ENCODE data around the gene AASS. TPM values are rescaled to one million over a fixed set of nuclear protein-coding genes. Genes with fewer than 3 reads are reported as not detected.
A peak's percentile ranks its signal among the peaks of the same experiment; 100 is the strongest.

AASS gene
- total RNA-seq, 1 donor from 2014 or later, result 264 TPM

DNA sequence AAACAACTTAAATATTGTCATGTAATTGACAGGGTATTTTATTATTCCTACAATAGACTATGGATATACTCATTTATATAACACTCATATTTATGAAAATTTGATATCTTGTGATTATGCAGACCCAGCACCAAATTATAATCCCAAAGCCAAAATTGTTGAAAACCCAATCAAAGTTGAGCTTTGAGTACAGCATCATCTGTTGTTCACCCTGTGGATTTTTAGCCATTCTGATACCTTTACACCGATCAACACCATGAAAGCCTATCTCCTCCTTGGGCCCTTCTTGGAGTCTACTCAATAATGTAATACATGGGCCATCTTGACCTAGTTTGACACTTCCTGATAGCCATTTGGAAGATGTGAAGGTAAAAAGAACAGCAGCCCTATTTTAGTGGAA lies 49.5 kb downstream of the AASS start:
- no peak overlapping the region for H3K9ac ChIP-seq
- H3K9me3 ChIP-seq (ENCODE audit: low read depth), result no peaks in the 10 kb centered on the region
- no peak overlapping the region for H3K4me2 ChIP-seq
- H3F3A ChIP-seq (ENCODE audit: low read depth), result peaks cover 55% of the 10 kb centered on the region
- H3K27ac ChIP-seq, result peak overlapping the region; percentile 6
- H3K4me3 ChIP-seq, result no peak overlapping the region
- no peaks in the 10 kb centered on the region for H3K9me3 Mint-ChIP-seq
- no peak for DNase-seq (ENCODE audit: low spot score)
- peaks cover 18% of the 10 kb centered on the region for H3K36me3 Mint-ChIP-seq
- peaks cover 2% of the 10 kb centered on the region for H3K27me3 Mint-ChIP-seq (ENCODE audit: insufficient read depth, low read depth)
- no peaks in the 10 kb centered on the region for H3K27me3 ChIP-seq
- no peaks in the 10 kb centered on the region for H3K4me1 ChIP-seq
- H3K4me1 Mint-ChIP-seq, result no peaks in the 10 kb centered on the region
- no peak overlapping the region for H3K4me3 Mint-ChIP-seq
- peaks cover 22% of the 10 kb centered on the region for H3K36me3 ChIP-seq
- no peak overlapping the region for H3K27ac Mint-ChIP-seq
- peaks cover 13% of the 10 kb centered on the region for H3K79me2 ChIP-seq (ENCODE audit: low read depth)
- peaks cover 5% of the 10 kb centered on the region for H4K20me1 ChIP-seq (ENCODE audit: low read depth)
- no peak overlapping the region for H2AFZ ChIP-seq (replicated peaks)
- TF ChIP-seq CTCF (IDR thresholded peaks at IDR 0.05) (no peak), EZH2 (IDR thresholded peaks at IDR 0.05) (no peak), EZH2phosphoT487 (IDR thresholded peaks at IDR 0.05) (no peak)

DNA sequence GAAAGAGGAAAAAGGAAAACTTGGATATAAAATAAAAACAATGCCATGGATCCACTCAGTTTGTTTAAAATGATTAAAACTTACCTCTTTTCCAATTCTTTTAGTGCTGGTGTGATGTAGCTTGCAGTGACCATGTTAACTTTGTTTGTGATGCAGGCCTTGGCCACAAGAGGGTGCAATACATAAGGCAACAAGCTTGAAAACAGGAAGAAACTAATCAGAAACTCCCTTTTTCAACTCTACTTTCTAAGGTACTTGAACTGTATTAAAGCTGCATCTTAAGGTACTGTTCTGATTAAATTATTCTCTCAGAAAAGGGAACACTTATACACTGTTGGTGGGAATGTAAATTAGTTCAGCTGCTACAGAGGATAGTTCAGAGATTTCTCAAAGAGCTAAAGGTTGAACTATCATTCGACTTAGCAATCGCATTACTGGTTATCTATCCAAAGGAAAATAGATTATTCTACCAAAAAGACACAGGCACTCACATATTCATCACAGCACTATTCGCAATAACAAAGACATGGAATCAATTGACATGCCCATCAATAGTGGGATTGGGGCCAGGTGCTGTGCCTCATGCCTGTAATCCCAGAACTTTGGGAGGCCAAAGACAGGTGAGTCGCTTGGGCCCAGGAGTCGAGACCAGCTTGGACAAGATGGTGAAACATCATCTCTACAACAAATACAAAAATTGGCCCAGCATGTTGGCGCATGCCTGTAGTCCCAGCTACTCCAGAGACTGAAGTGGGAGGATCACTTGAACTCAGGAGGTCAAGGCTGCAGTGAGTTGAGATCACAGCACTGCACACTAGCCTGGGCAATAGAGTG lies 50.9 kb downstream of the AASS start:
- Mint-ChIP-seq H3K4me3 (no peak overlapping the region), H3K36me3 (peaks cover 22% of the 10 kb centered on the region), H3K27ac (no peak overlapping the region), H3K9me3 (no peaks in the 10 kb centered on the region), H3K27me3 (ENCODE audit: insufficient read depth, low read depth) (peaks cover 2% of the 10 kb centered on the region), H3K4me1 (no peaks in the 10 kb centered on the region)
- peak; percentile 96 for TF ChIP-seq CTCF (IDR thresholded peaks at IDR 0.05)
- TF ChIP-seq EZH2phosphoT487 (IDR thresholded peaks at IDR 0.05), result no peak
- Histone ChIP-seq H2AFZ (replicated peaks) (no peak overlapping the region), H3F3A (ENCODE audit: low read depth) (peaks cover 54% of the 10 kb centered on the region), H3K36me3 (peaks cover 13% of the 10 kb centered on the region), H3K27ac (no peak overlapping the region), H3K27me3 (no peaks in the 10 kb centered on the region), H3K4me2 (no peak overlapping the region), H3K4me3 (no peak overlapping the region), H3K79me2 (ENCODE audit: low read depth) (peaks cover 10% of the 10 kb centered on the region), H3K9ac (no peak overlapping the region), H4K20me1 (ENCODE audit: low read depth) (peaks cover 5% of the 10 kb centered on the region), H3K4me1 (no peaks in the 10 kb centered on the region), H3K9me3 (ENCODE audit: low read depth) (no peaks in the 10 kb centered on the region)
- DNase-seq (ENCODE audit: low spot score), result peak; percentile 72

DNA sequence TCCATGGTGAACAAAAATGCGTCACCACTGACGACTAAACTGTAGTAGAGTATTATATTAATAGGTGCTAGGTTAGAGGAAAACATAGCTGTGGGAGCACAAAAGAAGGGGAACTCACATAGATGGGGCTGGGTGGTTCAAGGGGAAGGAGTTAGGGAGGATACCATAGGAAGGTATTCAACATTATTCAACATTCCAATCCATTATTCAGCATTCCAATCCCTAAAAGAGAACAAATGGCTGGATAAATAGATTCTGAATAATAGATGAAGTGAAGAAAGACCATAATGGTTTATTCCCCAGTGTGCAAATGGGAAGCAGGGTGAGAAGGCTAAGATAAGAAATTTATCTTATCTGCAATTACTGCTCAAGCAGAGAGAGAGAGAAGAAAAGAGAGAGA lies 61.4 kb downstream of the AASS start:
- H3K9me3 Mint-ChIP-seq, result no peaks in the 10 kb centered on the region
- H3K27ac ChIP-seq, result peak overlapping the region; percentile 37
- H3F3A ChIP-seq (ENCODE audit: low read depth), result peaks cover 11% of the 10 kb centered on the region
- H3K4me3 ChIP-seq, result no peak overlapping the region
- TF ChIP-seq CTCF (IDR thresholded peaks at IDR 0.05), result no peak
- TF ChIP-seq EZH2 (IDR thresholded peaks at IDR 0.05), result no peak
- no peak for TF ChIP-seq EZH2phosphoT487 (IDR thresholded peaks at IDR 0.05)
- no peak overlapping the region for H2AFZ ChIP-seq (replicated peaks)
- H3K27ac Mint-ChIP-seq, result no peak overlapping the region
- peaks cover 5% of the 10 kb centered on the region for H3K4me1 ChIP-seq
- H3K9ac ChIP-seq, result no peak overlapping the region
- peaks cover 2% of the 10 kb centered on the region for H3K4me1 Mint-ChIP-seq
- H3K9me3 ChIP-seq (ENCODE audit: low read depth), result no peaks in the 10 kb centered on the region
- H4K20me1 ChIP-seq (ENCODE audit: low read depth), result no peaks in the 10 kb centered on the region
- H3K79me2 ChIP-seq (ENCODE audit: low read depth), result peaks cover 6% of the 10 kb centered on the region
- H3K36me3 Mint-ChIP-seq, result peaks cover 60% of the 10 kb centered on the region
- H3K4me3 Mint-ChIP-seq, result no peak overlapping the region
- H3K36me3 ChIP-seq, result peaks cover 47% of the 10 kb centered on the region
- no peaks in the 10 kb centered on the region for H3K27me3 ChIP-seq
- no peak overlapping the region for H3K4me2 ChIP-seq
- no peak for DNase-seq (ENCODE audit: low spot score)
- peaks cover 2% of the 10 kb centered on the region for H3K27me3 Mint-ChIP-seq (ENCODE audit: insufficient read depth, low read depth)
